Measurements from ENCODE around the gene GGA1. TPM values are rescaled to one million over a fixed set of nuclear protein-coding genes. Genes with fewer than 3 reads are reported as not detected.
A peak's percentile ranks its signal among the peaks of the same experiment; 100 is the strongest.
"Not testable (repeated sequence)": the region's sequence is repeated elsewhere in the genome, so short reads cannot be mapped to it uniquely, and the experiment has no call there.

GGA1 gene
- total RNA-seq, 6 donors from 2014 or later = 52.4 to 226 (median 68.3) TPM

DNA sequence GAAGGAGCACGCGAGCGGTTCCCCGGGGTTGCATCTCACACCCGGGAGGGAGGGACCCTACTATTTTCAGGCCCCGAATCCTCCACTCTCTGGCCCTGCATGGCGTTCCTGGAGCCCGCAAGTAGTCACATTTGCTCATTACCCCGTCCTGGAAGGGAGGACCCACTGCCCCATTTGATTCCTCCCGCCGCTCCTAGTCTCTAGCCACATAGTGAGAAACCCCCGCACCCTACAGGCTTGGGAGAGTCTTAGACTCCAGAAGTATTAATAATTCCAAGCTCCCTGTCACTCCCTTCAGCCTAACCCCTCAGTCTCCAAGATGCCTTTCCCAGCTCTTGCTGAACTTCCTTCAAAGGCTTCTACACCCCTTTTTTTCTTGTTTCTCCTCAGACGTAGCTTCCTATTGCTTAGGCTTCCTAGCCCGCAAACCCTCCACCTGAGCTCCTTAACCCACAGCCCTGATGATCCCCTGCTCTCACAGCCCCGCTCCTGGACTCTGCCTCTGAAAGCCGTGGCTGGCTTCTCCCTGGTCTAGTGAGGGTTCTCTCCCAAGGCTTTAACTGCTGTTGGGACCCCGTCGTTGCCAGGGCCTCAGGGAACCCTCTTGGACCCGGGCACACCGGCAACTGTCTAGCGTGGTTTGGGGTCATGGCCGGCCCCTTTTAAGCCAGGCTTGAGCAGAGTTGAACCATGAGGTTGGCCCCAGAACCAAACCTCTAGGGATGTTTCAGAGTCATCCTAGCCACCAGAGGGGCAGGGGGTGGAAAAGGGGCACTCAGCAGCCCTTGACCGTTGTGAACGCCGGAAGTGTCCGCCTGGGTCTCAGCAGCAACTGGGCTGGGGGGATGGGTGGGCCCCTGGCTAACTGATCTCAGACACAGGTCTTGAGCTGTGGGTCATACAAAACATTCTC lies 862 bp downstream of the GGA1 start:
- DNase-seq (no peak), ATAC-seq (ENCODE audit: low FRiP score in 2 of 2) (no peak)
- H3K4me3 ChIP-seq = peak overlapping the region; percentile 82 to 97 (median 90)
- H3K9me3 ChIP-seq = no peaks in the 10 kb centered on the region
- H3K27me3 ChIP-seq = no peaks in the 10 kb centered on the region
- peak overlapping the region; percentile 88 to 96 (median 93) for H3K27ac ChIP-seq
- peaks cover 29 to 62% (median 49%) of the 10 kb centered on the region in 4 donors for H3K4me1 ChIP-seq
- WGBS, 2 donors = 9 to 10% methylated on average over 20 to 21 of the region's 26 CpGs
- H3K36me3 ChIP-seq = peaks cover 2 to 7% (median 6%) of the 10 kb centered on the region in 4 donors
- no peak for TF ChIP-seq CTCF (IDR thresholded peaks at IDR 0.05)
- peak in 1 of 4 donors; percentile 37 for TF ChIP-seq POLR2A (IDR thresholded peaks at IDR 0.05)
- no peak for TF ChIP-seq EP300 (IDR thresholded peaks at IDR 0.05)
- TF ChIP-seq POLR2AphosphoS5 (IDR thresholded peaks at IDR 0.05) = no peak

DNA sequence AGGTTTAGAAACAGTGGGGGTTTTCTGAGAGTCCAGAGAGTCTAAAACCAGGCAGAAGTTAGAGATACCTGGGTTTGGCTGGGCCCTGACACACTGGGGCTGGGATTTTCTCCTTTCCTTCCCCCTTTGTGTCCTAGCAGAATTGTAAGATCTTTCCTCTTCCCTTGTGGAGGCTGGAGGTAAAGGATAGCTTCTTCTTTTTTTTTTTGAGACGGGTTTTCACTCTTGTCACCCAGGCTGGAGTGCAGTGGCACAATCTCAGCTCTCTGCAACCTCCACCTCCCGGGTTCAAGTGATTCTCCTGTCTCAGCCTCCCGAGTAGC lies 1.5 kb downstream of the GGA1 start:
- peak overlapping the region in 3 of 4 donors; percentile 82 to 97 (median 92) for H3K4me3 ChIP-seq
- ATAC-seq (ENCODE audit: low FRiP score in 2 of 2); H3K9me3 ChIP-seq; DNase-seq; H3K27me3 ChIP-seq: not testable (repeated sequence)
- WGBS, 2 donors = 62 to 63% methylated on average over 3 of the region's 3 CpGs
- H3K36me3 ChIP-seq = peaks cover 3 to 12% (median 8%) of the 10 kb centered on the region in 4 donors
- H3K27ac ChIP-seq = peak overlapping the region; percentile 88 to 96 (median 93)
- peaks cover 29 to 62% (median 48%) of the 10 kb centered on the region in 4 donors for H3K4me1 ChIP-seq

- ATAC-seq (ENCODE audit: low FRiP score in 2 of 2) (no peak), DNase-seq (peak in 1 of 2 donors; percentile 68)
- H3K4me1 ChIP-seq = peaks cover 29 to 62% (median 45%) of the 10 kb centered on the region in 4 donors
- H3K27ac ChIP-seq = peak overlapping the region; percentile 88 to 96 (median 93)
- peaks cover 5 to 16% (median 8%) of the 10 kb centered on the region in 4 donors for H3K36me3 ChIP-seq
- H3K9me3 ChIP-seq = no peaks in the 10 kb centered on the region
- TF ChIP-seq POLR2A (IDR thresholded peaks at IDR 0.05) (peak in 1 of 4 donors; percentile 60), POLR2AphosphoS5 (IDR thresholded peaks at IDR 0.05) (peak in 1 of 2 donors; percentile 12), EP300 (IDR thresholded peaks at IDR 0.05) (no peak), CTCF (IDR thresholded peaks at IDR 0.05) (no peak)
- 60 to 71% methylated on average over 15 of the region's 15 CpGs for WGBS, 2 donors
- H3K27me3 ChIP-seq = no peaks in the 10 kb centered on the region
- H3K4me3 ChIP-seq = peak overlapping the region in 1 of 4 donors; percentile 92
Measured at GRCh38 chr22:37610480-37611129, 2.0 kb downstream of the GGA1 start.

DNA sequence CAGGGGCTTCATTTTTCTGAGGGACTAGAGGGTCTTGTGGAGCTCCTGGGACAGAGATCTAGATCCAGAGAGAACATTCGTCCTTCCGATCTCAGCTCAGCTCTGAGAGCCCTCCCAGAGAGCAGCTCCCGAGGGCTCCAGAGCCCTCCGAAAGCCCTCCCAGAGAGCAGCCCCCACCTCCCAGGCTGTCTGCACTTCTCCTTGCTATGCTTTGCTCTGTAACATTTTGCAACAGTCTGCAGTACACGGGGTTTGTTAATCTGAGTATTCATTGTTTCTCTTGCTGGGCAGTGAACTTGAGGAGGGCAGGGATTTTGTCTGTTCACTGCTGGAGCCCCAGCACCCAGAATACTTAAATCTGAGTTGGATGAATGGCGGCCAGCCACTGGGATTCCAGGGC lies 2.6 kb downstream of the GGA1 start:
- Histone ChIP-seq H3K27me3 (no peaks in the 10 kb centered on the region), H3K4me1 (peaks cover 29 to 62% (median 45%) of the 10 kb centered on the region in 4 donors), H3K27ac (peak overlapping the region; percentile 3 to 96 (median 93)), H3K4me3 (no peak overlapping the region), H3K9me3 (no peaks in the 10 kb centered on the region), H3K36me3 (peaks cover 8 to 22% (median 9%) of the 10 kb centered on the region in 4 donors)
- 80 to 81% methylated on average over 3 to 6 of the region's 6 CpGs for WGBS, 2 donors
- no peak for ATAC-seq (ENCODE audit: low FRiP score in 2 of 2)
- no peak for DNase-seq
- TF ChIP-seq CTCF (IDR thresholded peaks at IDR 0.05) = no peak

Measured in upper lobe of left lung (tissue), 6 donors.